ENCODE measurements around the gene MACROD1. TPM values are rescaled to one million over a fixed set of nuclear protein-coding genes. Genes with fewer than 3 reads are reported as not detected.

MACROD1 gene
- total and polyA plus RNA-seq, 2 donors (not counting 3 experiments of a cell fraction or from before 2014, with no cell fraction given) = 11.0 to 16.2 TPM

GRCh38 chr11:64060861-64061444 lies 105.0 kb downstream of the MACROD1 start:
- TF ChIP-seq, protein P1, sequence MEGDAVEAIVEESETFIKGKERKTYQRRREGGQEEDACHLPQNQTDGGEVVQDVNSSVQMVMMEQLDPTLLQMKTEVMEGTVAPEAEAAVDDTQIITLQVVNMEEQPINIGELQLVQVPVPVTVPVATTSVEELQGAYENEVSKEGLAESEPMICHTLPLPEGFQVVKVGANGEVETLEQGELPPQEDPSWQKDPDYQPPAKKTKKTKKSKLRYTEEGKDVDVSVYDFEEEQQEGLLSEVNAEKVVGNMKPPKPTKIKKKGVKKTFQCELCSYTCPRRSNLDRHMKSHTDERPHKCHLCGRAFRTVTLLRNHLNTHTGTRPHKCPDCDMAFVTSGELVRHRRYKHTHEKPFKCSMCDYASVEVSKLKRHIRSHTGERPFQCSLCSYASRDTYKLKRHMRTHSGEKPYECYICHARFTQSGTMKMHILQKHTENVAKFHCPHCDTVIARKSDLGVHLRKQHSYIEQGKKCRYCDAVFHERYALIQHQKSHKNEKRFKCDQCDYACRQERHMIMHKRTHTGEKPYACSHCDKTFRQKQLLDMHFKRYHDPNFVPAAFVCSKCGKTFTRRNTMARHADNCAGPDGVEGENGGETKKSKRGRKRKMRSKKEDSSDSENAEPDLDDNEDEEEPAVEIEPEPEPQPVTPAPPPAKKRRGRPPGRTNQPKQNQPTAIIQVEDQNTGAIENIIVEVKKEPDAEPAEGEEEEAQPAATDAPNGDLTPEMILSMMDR (IDR thresholded peaks at IDR 0.05; ENCODE audit: extremely low read depth in 1 of 2, insufficient read depth in 1 of 2, low read depth in 1 of 2, low read length in 2 of 2) = no peak
- no peak for TF ChIP-seq POLR2AphosphoS5 (IDR thresholded peaks at IDR 0.05; ENCODE audit: insufficient read depth, low read depth, low read length)
- no peak for TF ChIP-seq FOS (IDR thresholded peaks at IDR 0.05; ENCODE audit: borderline replicate concordance, insufficient read depth, low read length)
- TF ChIP-seq, protein P2, sequence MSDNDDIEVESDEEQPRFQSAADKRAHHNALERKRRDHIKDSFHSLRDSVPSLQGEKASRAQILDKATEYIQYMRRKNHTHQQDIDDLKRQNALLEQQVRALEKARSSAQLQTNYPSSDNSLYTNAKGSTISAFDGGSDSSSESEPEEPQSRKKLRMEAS (IDR thresholded peaks at IDR 0.05; ENCODE audit: insufficient read depth, insufficient read length) = no peak
- TF ChIP-seq GATA2 (IDR thresholded peaks at IDR 0.05; ENCODE audit: insufficient read depth, insufficient read length, low read depth, low read length) = no peak
- no peak for TF ChIP-seq POLR2A (IDR thresholded peaks at IDR 0.05; ENCODE audit: low read depth, low read length)
- TF ChIP-seq MYC (IDR thresholded peaks at IDR 0.05; ENCODE audit: low read depth, low read length) = no peak
- TF ChIP-seq EZH2 (IDR thresholded peaks at IDR 0.05; ENCODE audit: borderline replicate concordance, low read depth, low read length, severe bottlenecking) = no peak
- no peak for TF ChIP-seq JUN (IDR thresholded peaks at IDR 0.05; ENCODE audit: borderline replicate concordance, insufficient read depth, insufficient read length, low read depth)
- intact Hi-C loops (cut with micrococcal nuclease) (no loop called here), dilution Hi-C loops (cut with MboI; ENCODE audit: extremely low pct_ligation_motif_present, low sequenced_read_pairs) (no loop called here)
- peak overlapping the region; percentile 1 to 24 (median 7) for H3K4me3 ChIP-seq (replicated peaks in 1 of 3; ENCODE audit: insufficient read depth in 1 of 3, low read depth in 1 of 3, low read length in 3 of 3)
- FAIRE-seq (peak; percentile 24), DNase-seq (ENCODE audit: low read depth, low spot score) (peak; percentile 48)
- peak overlapping the region; percentile 59 for H2AFZ ChIP-seq (ENCODE audit: low read depth, low read length)
- no peaks in the 10 kb centered on the region for H3K9me1 ChIP-seq (replicated peaks; ENCODE audit: control insufficient read depth, extremely low read depth, insufficient read depth, low read length)
- H3K9me3 ChIP-seq (replicated peaks; ENCODE audit: control insufficient read depth, insufficient read depth, low read length) = no peaks in the 10 kb centered on the region
- H3K79me2 ChIP-seq (ENCODE audit: control insufficient read depth, insufficient read depth, low read length) = no peaks in the 10 kb centered on the region
- H3K4me2 ChIP-seq (ENCODE audit: insufficient read depth, low read length) = peak overlapping the region; percentile 40
- POLR2A ChIA-PET = no interaction called here
- no peaks in the 10 kb centered on the region for H4K20me1 ChIP-seq (replicated peaks; ENCODE audit: control insufficient read depth, extremely low read depth, insufficient read depth, low read length)
- H3K27ac ChIP-seq (ENCODE audit: insufficient read depth, low read depth, low read length) = no peak overlapping the region
- CTCF ChIA-PET = interaction anchor here (1.4 kb wide), 1 partner anchor 60 kb away, joined by 4 read pairs; no protein-coding TSS in a partner anchor
- H3K9ac ChIP-seq (replicated peaks; ENCODE audit: extremely low read depth, insufficient read depth, low read length) = no peak overlapping the region
- no peaks in the 10 kb centered on the region for H3K36me3 ChIP-seq (ENCODE audit: control insufficient read depth in 2 of 2, extremely low read depth in 1 of 2, insufficient read depth in 2 of 2, low read length in 2 of 2)
- no peaks in the 10 kb centered on the region for H3K27me3 ChIP-seq (ENCODE audit: control insufficient read depth in 2 of 2, insufficient read depth in 2 of 2, low read length in 2 of 2)
- H3K4me1 ChIP-seq (ENCODE audit: control insufficient read depth, extremely low read depth, insufficient read depth, low read length) = peaks cover 4% of the 10 kb centered on the region
- BruUV-seq (replicated peaks) = no TSS peak

Measured in endothelial cell of umbilical vein (primary cell).